Astrocyte of the hippocampus (primary cell): ENCODE data around the gene ASPRV1.

Experiments used
- DNase-seq: peaks from one replicate; pipeline ENCODE4 v3.0.0; 2011; ENCODE audit warnings: low read depth, low spot score

Gene ASPRV1

GRCh38 chr2:69989009-69989408, 27.6 kb upstream of the ASPRV1 start:
- no peak for DNase-seq

GRCh38 chr2:69988086-69988635, 26.7 kb upstream of the ASPRV1 start:
- no peak for DNase-seq

- DNase-seq: no peak
Measured at GRCh38 chr2:69986691-69987090, 25.3 kb upstream of the ASPRV1 start.

GRCh38 chr2:69985688-69986087, 24.3 kb upstream of the ASPRV1 start:
- DNase-seq: no peak

GRCh38 chr2:69985216-69985615, 23.8 kb upstream of the ASPRV1 start:
- DNase-seq: no peak

GRCh38 chr2:69983392-69983966, 22.0 kb upstream of the ASPRV1 start:
- DNase-seq: no peak

GRCh38 chr2:69979902-69980807, 18.7 kb upstream of the ASPRV1 start:
- no peak for DNase-seq

GRCh38 chr2:69977906-69978482, 16.6 kb upstream of the ASPRV1 start:
- DNase-seq: no peak

GRCh38 chr2:69977186-69977585, 15.8 kb upstream of the ASPRV1 start:
- no peak for DNase-seq

GRCh38 chr2:69975853-69976462, 14.5 kb upstream of the ASPRV1 start:
- no peak for DNase-seq

- no peak for DNase-seq
Measured at GRCh38 chr2:69975136-69975852, 13.9 kb upstream of the ASPRV1 start.

- peak; percentile 58 for DNase-seq
Measured at GRCh38 chr2:69973335-69973735, 11.9 kb upstream of the ASPRV1 start.

GRCh38 chr2:69972822-69973221, 11.4 kb upstream of the ASPRV1 start:
- DNase-seq: peak; percentile 27

GRCh38 chr2:69969991-69970390, 8.6 kb upstream of the ASPRV1 start:
- no peak for DNase-seq

- DNase-seq: no peak
Measured at GRCh38 chr2:69969126-69969983, 7.9 kb upstream of the ASPRV1 start.

- no peak for DNase-seq
Measured at GRCh38 chr2:69968609-69969008, 7.2 kb upstream of the ASPRV1 start.

- DNase-seq: peak; percentile 63
Measured at GRCh38 chr2:69966496-69966895, 5.1 kb upstream of the ASPRV1 start.

- DNase-seq: no peak
Measured at GRCh38 chr2:69965756-69966445, 4.5 kb upstream of the ASPRV1 start.

GRCh38 chr2:69964353-69964841, 3.0 kb upstream of the ASPRV1 start:
- DNase-seq: no peak
